GM12875 (cell line): ENCODE results near the gene PDE5A.

ENCODE experiments used
- H3K4me3 ChIP-seq: one replicate; pipeline ENCODE4 v1.5.1; 2011; ENCODE audit warnings: low read depth, low read length, control low read depth
- CTCF ChIP-seq: IDR thresholded peaks from 2 replicates; pipeline ENCODE4 v1.5.1; 2011; ENCODE audit warnings: low read depth, mild to moderate bottlenecking, control low read depth, inconsistent platforms, low read length, moderate library complexity, borderline replicate concordance; ENCODE audit not compliant: insufficient read depth

PDE5A gene

GRCh38 chr4:119523399-119523798 lies 105.2 kb downstream of the PDE5A start:
- TF ChIP-seq CTCF, result no peak
- H3K4me3 ChIP-seq, result no peak overlapping the region

GRCh38 chr4:119521268-119521667 lies 107.3 kb downstream of the PDE5A start:
- H3K4me3 ChIP-seq, result no peak overlapping the region
- no peak for TF ChIP-seq CTCF

- no peak overlapping the region for H3K4me3 ChIP-seq
Measured at GRCh38 chr4:119518915-119519410, 109.6 kb downstream of the PDE5A start.

GRCh38 chr4:119518230-119518892 lies 110.2 kb downstream of the PDE5A start:
- H3K4me3 ChIP-seq, result no peak overlapping the region

More at GRCh38 chr4:119518915-119519410, 109.6 kb downstream of the PDE5A start:
- no peak for TF ChIP-seq CTCF

GRCh38 chr4:119517361-119518229 lies 111.0 kb downstream of the PDE5A start:
- TF ChIP-seq CTCF, result no peak
- no peak overlapping the region for H3K4me3 ChIP-seq

More at GRCh38 chr4:119518230-119518892, 110.2 kb downstream of the PDE5A start:
- no peak for TF ChIP-seq CTCF

- no peak for TF ChIP-seq CTCF
- H3K4me3 ChIP-seq, result no peak overlapping the region
Measured at GRCh38 chr4:119512398-119512797, 116.2 kb downstream of the PDE5A start.
